ENCODE data around the gene PSMD1.

The PSMD1 gene

GRCh38 chr2:231046916-231047273 lies 9.8 kb upstream of the PSMD1 start:
- H2AFZ ChIP-seq (ENCODE audit: low read depth), result no peak overlapping the region
- no peaks in the 10 kb centered on the region for H3K27me3 ChIP-seq (ENCODE audit: insufficient read depth, low read depth)
- H3K36me3 ChIP-seq (ENCODE audit: insufficient read depth), result no peaks in the 10 kb centered on the region
- H3K79me2 ChIP-seq (ENCODE audit: insufficient read depth, low read depth), result no peaks in the 10 kb centered on the region
- H3K4me1 ChIP-seq (ENCODE audit: low read depth, poor library complexity, severe bottlenecking), result peaks cover 7% of the 10 kb centered on the region
- H3K27ac ChIP-seq, result no peak overlapping the region
- H3K4me2 ChIP-seq, result no peak overlapping the region
- no peak overlapping the region for H3K4me3 ChIP-seq (IDR thresholded peaks at IDR 0.05; ENCODE audit: insufficient read depth, low read depth, low read length)
- no peak for TF ChIP-seq CTCF (conservative IDR thresholded peaks at IDR 0.05; ENCODE audit: low read depth, low read length)
- H3K9ac ChIP-seq, result no peak overlapping the region
- no peaks in the 10 kb centered on the region for H4K20me1 ChIP-seq (ENCODE audit: insufficient read depth)

DNA sequence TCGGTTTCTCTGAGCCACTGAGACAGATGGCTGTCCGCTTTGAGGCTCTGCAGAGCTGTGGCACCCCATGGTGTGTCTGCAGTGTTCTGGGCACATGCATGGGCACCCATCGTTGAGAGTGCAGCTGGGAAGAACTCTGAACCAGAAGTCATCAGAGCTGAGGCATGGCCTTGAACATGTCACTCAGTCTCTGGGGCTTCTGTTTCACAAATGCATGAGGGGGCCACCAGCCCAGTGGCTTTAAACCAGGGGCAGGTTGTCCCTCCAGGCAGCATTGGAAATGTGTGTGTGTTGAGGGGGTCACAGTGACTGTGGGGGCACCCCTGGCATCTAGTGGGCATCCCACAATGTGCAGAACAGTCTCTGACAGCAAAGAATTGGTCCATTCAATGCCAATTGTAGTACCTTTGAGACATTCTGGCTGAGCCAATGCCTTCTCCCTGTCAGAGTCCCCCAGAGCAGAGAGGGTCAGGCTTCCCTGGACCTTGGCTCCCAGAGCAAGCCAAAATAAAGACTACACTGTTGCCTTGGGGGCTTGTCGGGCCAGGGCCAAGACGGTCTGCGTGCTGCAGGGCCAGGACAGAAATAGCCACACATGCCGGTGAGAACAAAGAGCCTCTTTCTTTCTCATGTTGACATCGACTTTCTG lies 9.3 kb upstream of the PSMD1 start:
- Histone ChIP-seq H3K27ac (no peak overlapping the region), H3K79me2 (ENCODE audit: insufficient read depth, low read depth) (no peaks in the 10 kb centered on the region), H3K4me2 (no peak overlapping the region), H3K4me3 (IDR thresholded peaks at IDR 0.05; ENCODE audit: insufficient read depth, low read depth, low read length) (no peak overlapping the region), H3K4me1 (ENCODE audit: low read depth, poor library complexity, severe bottlenecking) (peaks cover 12% of the 10 kb centered on the region), H3K36me3 (ENCODE audit: insufficient read depth) (no peaks in the 10 kb centered on the region), H4K20me1 (ENCODE audit: insufficient read depth) (no peaks in the 10 kb centered on the region), H3K9ac (no peak overlapping the region), H2AFZ (ENCODE audit: low read depth) (no peak overlapping the region), H3K27me3 (ENCODE audit: insufficient read depth, low read depth) (no peaks in the 10 kb centered on the region)
- TF ChIP-seq CTCF (conservative IDR thresholded peaks at IDR 0.05; ENCODE audit: low read depth, low read length), result no peak

DNA sequence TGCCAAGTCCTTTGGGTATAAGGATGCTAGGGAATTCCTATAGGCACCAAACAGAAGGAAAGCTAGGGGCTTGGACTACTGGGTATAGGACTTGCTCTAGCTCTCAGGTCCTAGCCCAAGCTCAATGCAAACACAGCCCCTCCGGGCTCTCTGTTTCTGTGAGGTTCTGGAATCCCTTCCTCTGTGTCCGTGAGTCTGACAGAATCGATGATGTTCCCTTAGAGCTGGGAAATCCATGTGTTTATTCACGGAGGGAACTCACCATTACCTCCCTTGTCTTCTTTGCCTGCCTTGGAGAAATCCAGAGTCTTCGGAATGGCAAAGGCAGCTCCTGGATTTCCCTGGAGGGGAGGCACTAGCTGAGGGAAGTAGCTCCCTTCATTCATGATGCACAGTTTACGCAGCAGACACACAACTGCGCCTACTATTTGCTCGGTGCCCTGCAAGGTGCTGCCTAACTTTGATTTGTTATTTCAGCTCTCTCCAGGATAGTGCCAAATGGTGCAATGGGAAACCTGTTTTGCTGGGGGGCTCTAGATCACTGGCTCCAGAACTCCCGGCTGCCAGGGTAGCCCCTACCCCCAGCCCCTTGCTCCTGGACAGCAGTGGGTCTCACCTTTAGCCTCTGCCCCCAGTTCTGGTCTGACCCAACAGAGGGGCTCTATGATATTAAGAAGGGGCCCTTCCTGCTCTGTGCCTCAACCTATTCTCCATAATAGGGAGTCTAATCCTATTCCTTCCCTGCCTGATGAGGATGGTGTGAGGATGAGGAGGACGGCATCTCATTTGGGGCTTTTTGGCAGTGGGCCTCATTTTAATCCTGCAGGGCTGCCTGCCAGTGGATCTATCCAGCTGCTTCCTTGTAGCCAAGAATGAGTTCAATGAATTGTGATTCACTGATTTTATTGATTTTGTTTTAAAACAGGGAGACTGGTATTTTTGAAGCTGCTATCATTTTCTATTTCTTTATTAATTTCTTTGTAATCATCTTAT lies 8.4 kb upstream of the PSMD1 start:
- no peaks in the 10 kb centered on the region for H3K36me3 ChIP-seq (ENCODE audit: insufficient read depth)
- H3K4me1 ChIP-seq (ENCODE audit: low read depth, poor library complexity, severe bottlenecking), result peaks cover 16% of the 10 kb centered on the region
- no peak overlapping the region for H3K4me2 ChIP-seq
- no peak overlapping the region for H3K4me3 ChIP-seq (IDR thresholded peaks at IDR 0.05; ENCODE audit: insufficient read depth, low read depth, low read length)
- no peaks in the 10 kb centered on the region for H3K79me2 ChIP-seq (ENCODE audit: insufficient read depth, low read depth)
- no peak for TF ChIP-seq CTCF (conservative IDR thresholded peaks at IDR 0.05; ENCODE audit: low read depth, low read length)
- H3K27ac ChIP-seq, result no peak overlapping the region
- H4K20me1 ChIP-seq (ENCODE audit: insufficient read depth), result no peaks in the 10 kb centered on the region
- H3K27me3 ChIP-seq (ENCODE audit: insufficient read depth, low read depth), result no peaks in the 10 kb centered on the region
- no peak overlapping the region for H2AFZ ChIP-seq (ENCODE audit: low read depth)
- H3K9ac ChIP-seq, result no peak overlapping the region

GRCh38 chr2:231049286-231050017 lies 7.2 kb upstream of the PSMD1 start:
- TF ChIP-seq CTCF (conservative IDR thresholded peaks at IDR 0.05; ENCODE audit: low read depth, low read length), result no peak
- Histone ChIP-seq H2AFZ (ENCODE audit: low read depth) (no peak overlapping the region), H3K36me3 (ENCODE audit: insufficient read depth) (no peaks in the 10 kb centered on the region), H3K4me3 (IDR thresholded peaks at IDR 0.05; ENCODE audit: insufficient read depth, low read depth, low read length) (no peak overlapping the region), H3K79me2 (ENCODE audit: insufficient read depth, low read depth) (no peaks in the 10 kb centered on the region), H3K27me3 (ENCODE audit: insufficient read depth, low read depth) (no peaks in the 10 kb centered on the region), H3K4me2 (no peak overlapping the region), H3K4me1 (ENCODE audit: low read depth, poor library complexity, severe bottlenecking) (peaks cover 17% of the 10 kb centered on the region), H3K27ac (no peak overlapping the region), H4K20me1 (ENCODE audit: insufficient read depth) (no peaks in the 10 kb centered on the region), H3K9ac (no peak overlapping the region)

All from KMS-11 (cell line).